Dermis microvascular lymphatic vessel endothelial cell (primary cell): Measurements from ENCODE around the gene DLG5. TPM values are rescaled to one million over a fixed set of nuclear protein-coding genes. Genes with fewer than 3 reads are reported as not detected.
"Not testable (repeated sequence)": the region's sequence is repeated elsewhere in the genome, so short reads cannot be mapped to it uniquely, and the experiment has no call there.

ENCODE experiments used
- DNase-seq, 2 donors: peaks; one replicate each; pipeline versions ENCODE4 v3.0.0 to v3.0.0-alpha.2; 2010; ENCODE audit warnings: low read depth in 2 of 2
- total RNA-seq: library from RNA; depleted of rRNA; stranded (reverse); fragments of >200 nt; gene quantifications from 2 replicates; pipeline ENCODE4 v1.2.1, GENCODE V29; 2014

DLG5 gene
- total RNA-seq, 1 donor from 2014 or later: 5.4 TPM

- no peak for DNase-seq
Measured at GRCh38 chr10:77770081-77770867, 156.3 kb downstream of the DLG5 start.

GRCh38 chr10:77768039-77768438, 158.5 kb downstream of the DLG5 start:
- DNase-seq: no peak

GRCh38 chr10:77763453-77764430, 162.8 kb downstream of the DLG5 start:
- no peak for DNase-seq

- DNase-seq: not testable (repeated sequence)
Measured at GRCh38 chr10:77758406-77758805, 168.1 kb downstream of the DLG5 start.

- peak; percentile 62 to 83 for DNase-seq
Measured at GRCh38 chr10:77756319-77757232, 170.0 kb downstream of the DLG5 start.

GRCh38 chr10:77746047-77746707, 180.4 kb downstream of the DLG5 start:
- DNase-seq: peak in 1 of 2 donors; percentile 11

- DNase-seq: no peak
Measured at GRCh38 chr10:77744245-77744644, 182.3 kb downstream of the DLG5 start.

GRCh38 chr10:77742172-77742571, 184.4 kb downstream of the DLG5 start:
- no peak for DNase-seq

- no peak for DNase-seq
Measured at GRCh38 chr10:77741746-77742145, 184.8 kb downstream of the DLG5 start.

Other genes with a start within 250 kb of the DLG5 start
- gene POLR3A, start 102.8 kb upstream of the DLG5 start, total RNA-seq: 13.0 and 13.4 TPM in 2 replicates
- gene RPS24, start 107.1 kb upstream of the DLG5 start, total RNA-seq: 1,484 and 1,977 TPM in 2 replicates